ENCODE results near the gene HGF.

HGF gene

GRCh38 chr7:81803267-81803666 is 33.4 kb upstream of the HGF start:
- no peaks in the 10 kb centered on the region for H3K36me3 ChIP-seq (replicated peaks)
- in situ Hi-C loops (cut with HindIII; ENCODE audit: low pct_ligation_motif_present, low sequenced_read_pairs): no loop called here
- TF ChIP-seq, protein P1, sequence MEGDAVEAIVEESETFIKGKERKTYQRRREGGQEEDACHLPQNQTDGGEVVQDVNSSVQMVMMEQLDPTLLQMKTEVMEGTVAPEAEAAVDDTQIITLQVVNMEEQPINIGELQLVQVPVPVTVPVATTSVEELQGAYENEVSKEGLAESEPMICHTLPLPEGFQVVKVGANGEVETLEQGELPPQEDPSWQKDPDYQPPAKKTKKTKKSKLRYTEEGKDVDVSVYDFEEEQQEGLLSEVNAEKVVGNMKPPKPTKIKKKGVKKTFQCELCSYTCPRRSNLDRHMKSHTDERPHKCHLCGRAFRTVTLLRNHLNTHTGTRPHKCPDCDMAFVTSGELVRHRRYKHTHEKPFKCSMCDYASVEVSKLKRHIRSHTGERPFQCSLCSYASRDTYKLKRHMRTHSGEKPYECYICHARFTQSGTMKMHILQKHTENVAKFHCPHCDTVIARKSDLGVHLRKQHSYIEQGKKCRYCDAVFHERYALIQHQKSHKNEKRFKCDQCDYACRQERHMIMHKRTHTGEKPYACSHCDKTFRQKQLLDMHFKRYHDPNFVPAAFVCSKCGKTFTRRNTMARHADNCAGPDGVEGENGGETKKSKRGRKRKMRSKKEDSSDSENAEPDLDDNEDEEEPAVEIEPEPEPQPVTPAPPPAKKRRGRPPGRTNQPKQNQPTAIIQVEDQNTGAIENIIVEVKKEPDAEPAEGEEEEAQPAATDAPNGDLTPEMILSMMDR (IDR thresholded peaks at IDR 0.05; ENCODE audit: low read depth, low read length, missing control alignments): no peak
- no peaks in the 10 kb centered on the region for H3K27me3 ChIP-seq (replicated peaks)
- H3K27ac ChIP-seq: no peak overlapping the region
- no peak overlapping the region for H3K4me3 ChIP-seq (ENCODE audit: low read depth, low read length)
- no peak for DNase-seq

GRCh38 chr7:81802251-81802650 is 32.4 kb upstream of the HGF start:
- H3K27me3 ChIP-seq (replicated peaks): no peaks in the 10 kb centered on the region

DNA sequence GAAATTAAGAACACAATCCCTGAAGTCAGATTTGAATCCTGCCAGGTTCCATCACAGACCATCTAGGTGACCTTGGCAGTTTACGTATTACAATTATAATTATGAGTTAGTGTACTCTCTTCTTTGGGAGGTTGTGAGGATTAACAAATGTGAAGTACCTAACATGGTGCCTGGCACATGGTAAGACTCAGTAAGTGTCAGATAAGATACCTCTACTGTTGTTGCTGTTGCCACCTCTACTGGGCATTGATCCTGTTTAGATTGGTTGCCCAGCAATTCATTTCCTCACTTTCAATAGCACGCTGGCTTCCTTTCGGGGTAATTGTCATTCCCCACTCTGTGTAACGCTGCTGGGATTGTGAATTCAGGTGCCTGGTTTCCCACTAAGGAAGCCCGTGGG is 31.7 kb upstream of the HGF start:
- Histone ChIP-seq H3K27ac (no peak overlapping the region), H3K4me3 (ENCODE audit: low read depth, low read length) (no peak overlapping the region), H3K27me3 (replicated peaks) (no peaks in the 10 kb centered on the region), H3K36me3 (replicated peaks) (no peaks in the 10 kb centered on the region)
- TF ChIP-seq, protein P1 (IDR thresholded peaks at IDR 0.05; ENCODE audit: low read depth, low read length, missing control alignments): no peak
- in situ Hi-C loops (cut with HindIII; ENCODE audit: low pct_ligation_motif_present, low sequenced_read_pairs): no loop called here
- no peak for DNase-seq

More at GRCh38 chr7:81802251-81802650, 32.4 kb upstream of the HGF start:
- TF ChIP-seq, protein P1 (IDR thresholded peaks at IDR 0.05; ENCODE audit: low read depth, low read length, missing control alignments): no peak
- no peaks in the 10 kb centered on the region for H3K36me3 ChIP-seq (replicated peaks)
- in situ Hi-C loops (cut with HindIII; ENCODE audit: low pct_ligation_motif_present, low sequenced_read_pairs): no loop called here
- no peak overlapping the region for H3K27ac ChIP-seq
- no peak overlapping the region for H3K4me3 ChIP-seq (ENCODE audit: low read depth, low read length)
- DNase-seq: no peak

DNA sequence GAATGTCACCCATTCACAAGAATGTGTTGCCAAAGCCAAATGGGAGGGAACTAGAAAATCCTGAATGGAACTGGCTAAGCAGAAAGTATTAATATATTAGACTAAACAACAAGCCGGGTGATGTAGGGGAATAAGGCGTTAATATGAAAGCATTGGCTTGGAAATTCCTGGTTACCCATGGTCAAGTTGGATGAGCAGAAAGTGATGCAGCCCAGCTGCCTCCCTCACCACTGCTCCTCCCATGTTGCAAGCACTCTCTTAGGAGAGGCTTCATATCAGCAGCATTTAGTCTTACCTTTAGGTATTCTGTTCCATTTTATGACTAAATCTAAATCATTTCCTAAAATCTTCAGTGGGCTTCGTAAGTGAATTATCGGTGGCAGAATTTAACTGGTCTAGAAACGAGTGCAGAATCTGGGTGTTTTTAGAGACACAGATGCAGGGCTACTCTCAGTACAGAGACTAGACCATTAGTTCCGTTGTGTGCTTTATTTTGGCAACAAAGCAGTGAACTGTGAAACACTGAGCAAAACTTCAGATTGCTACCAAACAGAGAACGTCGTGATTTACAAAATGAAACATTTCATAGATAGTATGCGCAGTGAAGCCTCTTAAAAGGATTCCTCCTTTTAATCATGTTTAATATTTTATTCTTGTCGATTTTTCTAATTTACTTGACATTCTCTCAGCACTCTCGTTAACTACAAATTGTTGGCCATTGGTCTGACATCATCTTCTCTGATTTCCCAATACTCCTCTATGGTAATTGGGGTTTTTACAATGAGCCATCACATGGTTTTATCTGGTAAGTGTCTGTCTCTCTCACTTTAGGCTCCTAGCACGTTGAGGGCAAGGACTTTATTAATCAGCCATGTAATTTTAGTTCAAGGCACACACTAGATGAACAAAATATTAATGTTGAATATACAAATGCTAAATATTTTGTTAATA is 22.0 kb upstream of the HGF start:
- no peak overlapping the region for H3K4me3 ChIP-seq (ENCODE audit: low read depth, low read length)
- no peaks in the 10 kb centered on the region for H3K36me3 ChIP-seq (replicated peaks)
- no peak overlapping the region for H3K27ac ChIP-seq
- in situ Hi-C loops (cut with HindIII; ENCODE audit: low pct_ligation_motif_present, low sequenced_read_pairs): no loop called here
- H3K27me3 ChIP-seq (replicated peaks): no peaks in the 10 kb centered on the region
- DNase-seq: no peak
- TF ChIP-seq, protein P1 (IDR thresholded peaks at IDR 0.05; ENCODE audit: low read depth, low read length, missing control alignments): no peak

DNA sequence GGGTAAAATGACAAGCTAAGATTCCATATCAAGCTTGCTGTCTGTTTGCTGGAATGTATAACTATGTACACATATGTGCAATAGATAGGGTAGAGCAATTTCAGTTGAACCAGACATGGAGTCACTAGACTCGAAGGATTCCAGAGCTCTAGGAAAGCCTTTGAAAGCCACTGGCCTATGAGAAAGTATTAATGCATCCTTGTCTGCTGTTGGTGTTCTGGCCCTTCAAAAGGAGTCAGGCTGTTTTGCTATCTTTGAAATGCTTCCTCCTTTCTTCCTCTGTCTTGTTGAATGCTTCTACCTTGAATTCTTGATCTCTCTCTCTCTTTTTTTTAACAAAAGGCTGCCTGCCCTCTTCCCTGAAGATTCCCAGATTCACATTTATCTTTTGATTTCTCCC is 20.8 kb upstream of the HGF start:
- in situ Hi-C loops (cut with HindIII; ENCODE audit: low pct_ligation_motif_present, low sequenced_read_pairs): no loop called here
- no peak for DNase-seq
- no peaks in the 10 kb centered on the region for H3K36me3 ChIP-seq (replicated peaks)
- H3K4me3 ChIP-seq (ENCODE audit: low read depth, low read length): no peak overlapping the region
- H3K27me3 ChIP-seq (replicated peaks): no peaks in the 10 kb centered on the region
- no peak overlapping the region for H3K27ac ChIP-seq
- TF ChIP-seq, protein P1 (IDR thresholded peaks at IDR 0.05; ENCODE audit: low read depth, low read length, missing control alignments): no peak
